ENCODE data around the gene ASF1A. TPM values are rescaled to one million over a fixed set of nuclear protein-coding genes. Genes with fewer than 3 reads are reported as not detected.

The ASF1A gene
- total and polyA plus RNA-seq, 9 of the 15 experiments (the other 6 are each of a cell fraction or from before 2014, with no cell fraction given), result 31.5 to 45.3 (median 34.8) TPM

DNA sequence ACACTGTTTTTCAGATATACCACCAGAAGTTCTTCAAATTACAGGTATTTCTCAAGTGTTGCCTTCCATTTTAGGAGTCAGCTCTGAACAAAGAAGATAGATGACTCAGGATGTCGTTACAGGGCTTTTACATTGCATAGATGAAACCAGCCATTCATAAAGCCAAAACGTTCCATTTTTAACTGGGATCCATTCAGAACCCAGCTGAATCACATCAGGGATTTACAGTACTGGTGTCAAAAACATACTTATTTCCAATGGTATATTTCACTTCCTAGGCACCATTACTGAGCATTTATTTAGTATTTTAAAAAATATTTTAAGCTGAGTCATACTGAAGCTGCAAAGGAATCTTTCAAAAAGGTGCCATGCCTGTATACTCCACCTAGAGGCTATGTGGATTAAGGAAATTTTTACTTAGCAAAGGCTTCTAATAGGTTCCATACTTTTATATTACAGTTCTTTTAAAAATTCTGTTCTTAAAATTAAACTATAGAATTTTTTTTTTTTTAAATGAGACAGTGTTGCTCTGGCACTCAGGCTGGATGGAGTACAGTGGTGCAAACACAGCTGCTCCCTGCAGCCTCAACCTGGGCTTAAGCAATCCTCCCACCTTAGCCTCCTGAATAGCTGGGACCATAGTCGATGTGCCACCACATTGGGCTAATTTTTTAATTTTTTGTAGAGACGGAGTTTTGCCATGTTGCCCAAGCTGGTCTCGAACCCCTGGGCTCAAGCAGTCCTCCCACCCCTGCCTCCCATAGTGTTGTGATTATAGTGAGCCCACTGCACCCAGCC lies 2.6 kb downstream of the ASF1A start (continued):
- TF ChIP-seq ZNF263 (CRISPR knock-in tag; IDR thresholded peaks at IDR 0.05; ENCODE audit: borderline replicate concordance) (no peak), MAFG (tag; conservative IDR thresholded peaks at IDR 0.05) (peak; percentile 98), KDM2B (CRISPR knock-in tag; IDR thresholded peaks at IDR 0.05) (no peak), CREBBP (IDR thresholded peaks at IDR 0.05; ENCODE audit: low read depth, low read length) (no peak), ZNF589 (CRISPR knock-in tag; IDR thresholded peaks at IDR 0.05; ENCODE audit: low read depth) (0 out of 2 replicates have a peak, but pooled peaks have one; percentile 52), ZNF785 (CRISPR knock-in tag; IDR thresholded peaks at IDR 0.05) (no peak), SMC3 (conservative IDR thresholded peaks at IDR 0.05; ENCODE audit: insufficient read depth, low read depth, low read length) (no peak), ZNF444 (CRISPR knock-in tag; IDR thresholded peaks at IDR 0.05) (no peak), SAP30 (IDR thresholded peaks at IDR 0.05; ENCODE audit: borderline replicate concordance, insufficient read depth, low read depth, low read length, poor library complexity, severe bottlenecking) (no peak), ARID2 (IDR thresholded peaks at IDR 0.05) (no peak), CBFB (CRISPR knock-in tag; IDR thresholded peaks at IDR 0.05) (no peak), EHMT2 (IDR thresholded peaks at IDR 0.05) (no peak), ZNF76 (CRISPR knock-in tag; IDR thresholded peaks at IDR 0.05; ENCODE audit: borderline replicate concordance) (no peak), ZNF316 (IDR thresholded peaks at IDR 0.05) (peak; percentile 98), CSDE1 (IDR thresholded peaks at IDR 0.05) (no peak), RBM22 (IDR thresholded peaks at IDR 0.05; ENCODE audit: low read depth, low read length, poor library complexity, severe bottlenecking) (no peak), ASH1L (IDR thresholded peaks at IDR 0.05; ENCODE audit: borderline replicate concordance, low read depth, partially characterized antibody) (no peak), CBFA2T2 (conservative IDR thresholded peaks at IDR 0.05) (no peak), SNIP1 (IDR thresholded peaks at IDR 0.05; ENCODE audit: low read depth) (no peak), ZSCAN32 (CRISPR knock-in tag; IDR thresholded peaks at IDR 0.05) (no peak), CTBP1 (IDR thresholded peaks at IDR 0.05; ENCODE audit: borderline replicate concordance) (0 out of 2 replicates have a peak, but pooled peaks have one; percentile 11)
- TF ChIP-seq, protein P1, sequence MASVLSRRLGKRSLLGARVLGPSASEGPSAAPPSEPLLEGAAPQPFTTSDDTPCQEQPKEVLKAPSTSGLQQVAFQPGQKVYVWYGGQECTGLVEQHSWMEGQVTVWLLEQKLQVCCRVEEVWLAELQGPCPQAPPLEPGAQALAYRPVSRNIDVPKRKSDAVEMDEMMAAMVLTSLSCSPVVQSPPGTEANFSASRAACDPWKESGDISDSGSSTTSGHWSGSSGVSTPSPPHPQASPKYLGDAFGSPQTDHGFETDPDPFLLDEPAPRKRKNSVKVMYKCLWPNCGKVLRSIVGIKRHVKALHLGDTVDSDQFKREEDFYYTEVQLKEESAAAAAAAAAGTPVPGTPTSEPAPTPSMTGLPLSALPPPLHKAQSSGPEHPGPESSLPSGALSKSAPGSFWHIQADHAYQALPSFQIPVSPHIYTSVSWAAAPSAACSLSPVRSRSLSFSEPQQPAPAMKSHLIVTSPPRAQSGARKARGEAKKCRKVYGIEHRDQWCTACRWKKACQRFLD (CRISPR knock-in tag; IDR thresholded peaks at IDR 0.05), result no peak
- TF ChIP-seq, protein P2, sequence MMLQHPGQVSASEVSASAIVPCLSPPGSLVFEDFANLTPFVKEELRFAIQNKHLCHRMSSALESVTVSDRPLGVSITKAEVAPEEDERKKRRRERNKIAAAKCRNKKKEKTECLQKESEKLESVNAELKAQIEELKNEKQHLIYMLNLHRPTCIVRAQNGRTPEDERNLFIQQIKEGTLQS (IDR thresholded peaks at IDR 0.05), result peak; percentile 79
- TF ChIP-seq, protein P2 (CRISPR knock-in tag; conservative IDR thresholded peaks at IDR 0.05), result no peak
